ENCODE measurements around the gene HRK. TPM values are rescaled to one million over a fixed set of nuclear protein-coding genes. Genes with fewer than 3 reads are reported as not detected.

HRK gene
- total RNA-seq, 2 donors from 2014 or later: 0.14 TPM; not detected in 1

GRCh38 chr12:116861320-116861719 is 19.9 kb downstream of the HRK start:
- DNase-seq (ENCODE audit: low spot score): no peak
- no peak for ATAC-seq (ENCODE audit: insufficient number of reproducible peaks, low FRiP score, low read depth)
- no peaks in the 10 kb centered on the region for H3K36me3 ChIP-seq
- H3K27ac ChIP-seq: no peak overlapping the region
- H3K4me3 ChIP-seq: peak overlapping the region; percentile 41
- no peak for TF ChIP-seq CTCF (IDR thresholded peaks at IDR 0.05)
- peaks cover 22 to 36% of the 10 kb centered on the region in 2 donors for H3K4me1 ChIP-seq (ENCODE audit: control insufficient read depth in 1 of 2, low read depth in 2 of 2)
- H3K27me3 ChIP-seq (replicated peaks; ENCODE audit: insufficient read depth): no peaks in the 10 kb centered on the region
- no peaks in the 10 kb centered on the region for H3K9me3 ChIP-seq

- peak overlapping the region; percentile 57 for H3K4me3 ChIP-seq
- H3K27me3 ChIP-seq (replicated peaks; ENCODE audit: insufficient read depth): no peaks in the 10 kb centered on the region
- ATAC-seq (ENCODE audit: insufficient number of reproducible peaks, low FRiP score, low read depth) (no peak), DNase-seq (ENCODE audit: low spot score) (no peak)
- TF ChIP-seq CTCF (IDR thresholded peaks at IDR 0.05): no peak
- H3K27ac ChIP-seq: no peak overlapping the region
- H3K4me1 ChIP-seq (ENCODE audit: control insufficient read depth in 1 of 2, low read depth in 2 of 2): peaks cover 21 to 35% of the 10 kb centered on the region in 2 donors
- H3K36me3 ChIP-seq: no peaks in the 10 kb centered on the region
- no peaks in the 10 kb centered on the region for H3K9me3 ChIP-seq
Measured at GRCh38 chr12:116860263-116860662, 21.0 kb downstream of the HRK start.

GRCh38 chr12:116859079-116859478 is 22.2 kb downstream of the HRK start:
- Histone ChIP-seq H3K27me3 (replicated peaks; ENCODE audit: insufficient read depth) (no peaks in the 10 kb centered on the region), H3K36me3 (no peaks in the 10 kb centered on the region), H3K9me3 (no peaks in the 10 kb centered on the region), H3K27ac (no peak overlapping the region), H3K4me3 (peak overlapping the region; percentile 57), H3K4me1 (ENCODE audit: control insufficient read depth in 1 of 2, low read depth in 2 of 2) (peaks cover 13 to 24% of the 10 kb centered on the region in 2 donors)
- DNase-seq (ENCODE audit: low spot score) (no peak), ATAC-seq (ENCODE audit: insufficient number of reproducible peaks, low FRiP score, low read depth) (no peak)
- TF ChIP-seq CTCF (IDR thresholded peaks at IDR 0.05): no peak

GRCh38 chr12:116856729-116857128 is 24.5 kb downstream of the HRK start:
- H3K27me3 ChIP-seq (replicated peaks; ENCODE audit: insufficient read depth): no peaks in the 10 kb centered on the region
- no peak for ATAC-seq (ENCODE audit: insufficient number of reproducible peaks, low FRiP score, low read depth)

GRCh38 chr12:116855744-116856470 is 25.3 kb downstream of the HRK start:
- ATAC-seq (ENCODE audit: insufficient number of reproducible peaks, low FRiP score, low read depth): no peak

More at GRCh38 chr12:116856729-116857128, 24.5 kb downstream of the HRK start:
- DNase-seq (ENCODE audit: low spot score): no peak
- Histone ChIP-seq H3K27ac (no peak overlapping the region), H3K36me3 (no peaks in the 10 kb centered on the region), H3K4me3 (no peak overlapping the region), H3K9me3 (no peaks in the 10 kb centered on the region), H3K4me1 (ENCODE audit: control insufficient read depth in 1 of 2, low read depth in 2 of 2) (peaks cover 13 to 23% of the 10 kb centered on the region in 2 donors)
- TF ChIP-seq CTCF (IDR thresholded peaks at IDR 0.05): no peak

More at GRCh38 chr12:116855744-116856470, 25.3 kb downstream of the HRK start:
- no peak for TF ChIP-seq CTCF (IDR thresholded peaks at IDR 0.05)
- no peak overlapping the region for H3K4me3 ChIP-seq
- peaks cover 6 to 20% of the 10 kb centered on the region in 2 donors for H3K4me1 ChIP-seq (ENCODE audit: control insufficient read depth in 1 of 2, low read depth in 2 of 2)
- DNase-seq (ENCODE audit: low spot score): no peak
- H3K27me3 ChIP-seq (replicated peaks; ENCODE audit: insufficient read depth): no peaks in the 10 kb centered on the region
- H3K9me3 ChIP-seq: no peaks in the 10 kb centered on the region
- H3K36me3 ChIP-seq: no peaks in the 10 kb centered on the region
- no peak overlapping the region for H3K27ac ChIP-seq
